ENCODE data around the gene JAKMIP2. TPM values are rescaled to one million over a fixed set of nuclear protein-coding genes. Genes with fewer than 3 reads are reported as not detected.

The JAKMIP2 gene
- total and polyA plus RNA-seq, 12 donors = 0.06 to 0.71 (median 0.14) TPM; not detected in 3

- H3K27ac ChIP-seq = no peak overlapping the region
- DNase-seq (peak; percentile 56 to 73), ATAC-seq (peak in 4 of 8 donors; percentile 51 to 74 (median 64))
- intact Hi-C loops (cut with DNase I) = loop anchor here in 8 of 10 donors (5.0 to 10.0 kb wide), 5 partner anchors 65 to 355 kb away; partner anchors contain the start of gene DPYSL3 (in 1 of the 8)
- peaks cover 0 to 18% (median 0%) of the 10 kb centered on the region in 11 donors for H3K9me3 ChIP-seq
- H3K4me1 ChIP-seq = peaks cover 0 to 24% (median 4%) of the 10 kb centered on the region in 9 donors
- TF ChIP-seq CTCF (IDR thresholded peaks at IDR 0.05) = peak; percentile 74 to 90 (median 86)
- H3K27me3 ChIP-seq = no peaks in the 10 kb centered on the region
- 45 to 47% methylated on average over 15 of the region's 15 CpGs for WGBS, 2 donors
- no peaks in the 10 kb centered on the region for H3K36me3 ChIP-seq
- H3K4me3 ChIP-seq = no peak overlapping the region
These were observed 205.6 kb downstream of the JAKMIP2 start for GRCh38 chr5:147576646-147577535.

GRCh38 chr5:147575598-147575997 is 206.9 kb downstream of the JAKMIP2 start:
- Histone ChIP-seq H3K4me3 (no peak overlapping the region), H3K36me3 (no peaks in the 10 kb centered on the region), H3K27me3 (no peaks in the 10 kb centered on the region), H3K27ac (no peak overlapping the region), H3K9me3 (peaks cover 0 to 9% (median 0%) of the 10 kb centered on the region in 11 donors), H3K4me1 (peaks cover 0 to 30% (median 7%) of the 10 kb centered on the region in 9 donors)
- intact Hi-C loops (cut with DNase I) = loop anchor here in 8 of 10 donors (5.0 to 10.0 kb wide), 5 partner anchors 63 to 353 kb away; partner anchors contain the start of gene DPYSL3 (in 1 of the 8)
- TF ChIP-seq CTCF (IDR thresholded peaks at IDR 0.05) = no peak
- no peak for ATAC-seq
- 96 to 97% methylated on average over 4 of the region's 4 CpGs for WGBS, 2 donors
- DNase-seq = no peak

GRCh38 chr5:147573211-147573610 is 209.3 kb downstream of the JAKMIP2 start:
- Histone ChIP-seq H3K27me3 (no peaks in the 10 kb centered on the region), H3K4me3 (no peak overlapping the region), H3K36me3 (no peaks in the 10 kb centered on the region), H3K27ac (no peak overlapping the region), H3K9me3 (no peaks in the 10 kb centered on the region), H3K4me1 (peaks cover 0 to 29% (median 7%) of the 10 kb centered on the region in 9 donors)
- no peak for DNase-seq
- intact Hi-C loops (cut with DNase I) = loop anchor here in 3 of 10 donors (10.0 kb wide), 1 partner anchor 178 kb away; no protein-coding TSS in a partner anchor
- 60 to 67% methylated on average over 1 of the region's 1 CpG for WGBS, 2 donors
- TF ChIP-seq CTCF (IDR thresholded peaks at IDR 0.05) = no peak
- ATAC-seq = no peak

GRCh38 chr5:147568710-147569406 is 213.7 kb downstream of the JAKMIP2 start:
- peaks cover 0 to 19% (median 0%) of the 10 kb centered on the region in 9 donors for H3K4me1 ChIP-seq
- no peaks in the 10 kb centered on the region for H3K36me3 ChIP-seq
- intact Hi-C loops (cut with DNase I) = loop anchor here in 2 of 10 donors (10.0 kb wide), 2 partner anchors 114 to 184 kb away; no protein-coding TSS in a partner anchor
- no peaks in the 10 kb centered on the region for H3K27me3 ChIP-seq
- TF ChIP-seq CTCF (IDR thresholded peaks at IDR 0.05) = no peak
- WGBS, 2 donors = 81 to 82% methylated on average over 9 of the region's 9 CpGs
- H3K9me3 ChIP-seq = no peaks in the 10 kb centered on the region
- ATAC-seq (no peak), DNase-seq (no peak)
- no peak overlapping the region for H3K4me3 ChIP-seq
- H3K27ac ChIP-seq = no peak overlapping the region
